ENCODE results near the gene ZNF618. TPM values are rescaled to one million over a fixed set of nuclear protein-coding genes. Genes with fewer than 3 reads are reported as not detected.

The ZNF618 gene
- total RNA-seq, 1 experiment from 2014 or later, result 22.0 TPM

DNA sequence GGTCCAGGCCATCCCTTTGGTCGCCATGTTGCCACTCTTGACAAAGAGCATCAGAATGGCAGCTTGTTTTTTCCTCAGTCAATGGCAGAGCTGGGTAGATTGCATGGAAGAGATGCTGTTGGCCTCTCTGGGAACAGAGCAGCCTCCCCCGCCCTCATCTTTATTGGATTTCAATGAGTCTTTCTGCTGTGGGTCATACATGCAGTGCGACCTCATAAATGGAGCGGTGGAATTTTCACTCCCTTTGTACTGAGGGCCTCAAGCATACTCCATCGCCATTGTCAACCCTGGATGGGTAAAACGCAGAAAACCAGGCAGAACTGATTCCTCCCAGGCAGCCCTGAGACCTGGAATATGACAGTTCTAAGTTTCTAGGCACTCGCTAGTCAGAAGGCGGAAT is 71.8 kb downstream of the ZNF618 start:
- Mint-ChIP-seq H3K4me1 (peaks cover 8% of the 10 kb centered on the region; the same call in 1 of the 2 replicates), H3K27ac (no peak overlapping the region), H3K36me3 (no peaks in the 10 kb centered on the region), H3K4me3 (no peak overlapping the region), H3K9me3 (no peaks in the 10 kb centered on the region), H3K27me3 (ENCODE audit: low read depth) (no peaks in the 10 kb centered on the region)
- CTCF ChIA-PET, result interaction anchor here (1.2 kb wide), 1 partner anchor 15 kb away, joined by 5 read pairs; no protein-coding TSS in a partner anchor
- ATAC-seq (no peak), DNase-seq (ENCODE audit: low spot score) (no peak)
- POLR2A ChIA-PET, result interaction anchor here (0.6 kb wide), 1 partner anchor 10 kb away, joined by 4 read pairs; no protein-coding TSS in a partner anchor
- TF ChIP-seq RORB (CRISPR knock-in tag; IDR thresholded peaks at IDR 0.05), result no peak
- TF ChIP-seq, protein P1, sequence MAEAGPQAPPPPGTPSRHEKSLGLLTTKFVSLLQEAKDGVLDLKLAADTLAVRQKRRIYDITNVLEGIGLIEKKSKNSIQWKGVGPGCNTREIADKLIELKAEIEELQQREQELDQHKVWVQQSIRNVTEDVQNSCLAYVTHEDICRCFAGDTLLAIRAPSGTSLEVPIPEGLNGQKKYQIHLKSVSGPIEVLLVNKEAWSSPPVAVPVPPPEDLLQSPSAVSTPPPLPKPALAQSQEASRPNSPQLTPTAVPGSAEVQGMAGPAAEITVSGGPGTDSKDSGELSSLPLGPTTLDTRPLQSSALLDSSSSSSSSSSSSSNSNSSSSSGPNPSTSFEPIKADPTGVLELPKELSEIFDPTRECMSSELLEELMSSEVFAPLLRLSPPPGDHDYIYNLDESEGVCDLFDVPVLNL (CRISPR knock-in tag; IDR thresholded peaks at IDR 0.05; ENCODE audit: borderline replicate concordance, low read depth), result no peak
- TF ChIP-seq, protein P2, sequence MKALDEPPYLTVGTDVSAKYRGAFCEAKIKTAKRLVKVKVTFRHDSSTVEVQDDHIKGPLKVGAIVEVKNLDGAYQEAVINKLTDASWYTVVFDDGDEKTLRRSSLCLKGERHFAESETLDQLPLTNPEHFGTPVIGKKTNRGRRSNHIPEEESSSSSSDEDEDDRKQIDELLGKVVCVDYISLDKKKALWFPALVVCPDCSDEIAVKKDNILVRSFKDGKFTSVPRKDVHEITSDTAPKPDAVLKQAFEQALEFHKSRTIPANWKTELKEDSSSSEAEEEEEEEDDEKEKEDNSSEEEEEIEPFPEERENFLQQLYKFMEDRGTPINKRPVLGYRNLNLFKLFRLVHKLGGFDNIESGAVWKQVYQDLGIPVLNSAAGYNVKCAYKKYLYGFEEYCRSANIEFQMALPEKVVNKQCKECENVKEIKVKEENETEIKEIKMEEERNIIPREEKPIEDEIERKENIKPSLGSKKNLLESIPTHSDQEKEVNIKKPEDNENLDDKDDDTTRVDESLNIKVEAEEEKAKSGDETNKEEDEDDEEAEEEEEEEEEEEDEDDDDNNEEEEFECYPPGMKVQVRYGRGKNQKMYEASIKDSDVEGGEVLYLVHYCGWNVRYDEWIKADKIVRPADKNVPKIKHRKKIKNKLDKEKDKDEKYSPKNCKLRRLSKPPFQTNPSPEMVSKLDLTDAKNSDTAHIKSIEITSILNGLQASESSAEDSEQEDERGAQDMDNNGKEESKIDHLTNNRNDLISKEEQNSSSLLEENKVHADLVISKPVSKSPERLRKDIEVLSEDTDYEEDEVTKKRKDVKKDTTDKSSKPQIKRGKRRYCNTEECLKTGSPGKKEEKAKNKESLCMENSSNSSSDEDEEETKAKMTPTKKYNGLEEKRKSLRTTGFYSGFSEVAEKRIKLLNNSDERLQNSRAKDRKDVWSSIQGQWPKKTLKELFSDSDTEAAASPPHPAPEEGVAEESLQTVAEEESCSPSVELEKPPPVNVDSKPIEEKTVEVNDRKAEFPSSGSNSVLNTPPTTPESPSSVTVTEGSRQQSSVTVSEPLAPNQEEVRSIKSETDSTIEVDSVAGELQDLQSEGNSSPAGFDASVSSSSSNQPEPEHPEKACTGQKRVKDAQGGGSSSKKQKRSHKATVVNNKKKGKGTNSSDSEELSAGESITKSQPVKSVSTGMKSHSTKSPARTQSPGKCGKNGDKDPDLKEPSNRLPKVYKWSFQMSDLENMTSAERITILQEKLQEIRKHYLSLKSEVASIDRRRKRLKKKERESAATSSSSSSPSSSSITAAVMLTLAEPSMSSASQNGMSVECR (CRISPR knock-in tag; IDR thresholded peaks at IDR 0.05; ENCODE audit: borderline replicate concordance), result no peak
- no peak for TF ChIP-seq SMAD3 (CRISPR knock-in tag; IDR thresholded peaks at IDR 0.05; ENCODE audit: borderline replicate concordance)
- TF ChIP-seq ZBTB21 (CRISPR knock-in tag; IDR thresholded peaks at IDR 0.05; ENCODE audit: borderline replicate concordance), result no peak
- no peak for TF ChIP-seq IRF2 (CRISPR knock-in tag; IDR thresholded peaks at IDR 0.05; ENCODE audit: borderline replicate concordance, low read depth)
- TF ChIP-seq, protein P3, sequence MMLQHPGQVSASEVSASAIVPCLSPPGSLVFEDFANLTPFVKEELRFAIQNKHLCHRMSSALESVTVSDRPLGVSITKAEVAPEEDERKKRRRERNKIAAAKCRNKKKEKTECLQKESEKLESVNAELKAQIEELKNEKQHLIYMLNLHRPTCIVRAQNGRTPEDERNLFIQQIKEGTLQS (CRISPR knock-in tag; conservative IDR thresholded peaks at IDR 0.05), result no peak
- TF ChIP-seq, protein P4, sequence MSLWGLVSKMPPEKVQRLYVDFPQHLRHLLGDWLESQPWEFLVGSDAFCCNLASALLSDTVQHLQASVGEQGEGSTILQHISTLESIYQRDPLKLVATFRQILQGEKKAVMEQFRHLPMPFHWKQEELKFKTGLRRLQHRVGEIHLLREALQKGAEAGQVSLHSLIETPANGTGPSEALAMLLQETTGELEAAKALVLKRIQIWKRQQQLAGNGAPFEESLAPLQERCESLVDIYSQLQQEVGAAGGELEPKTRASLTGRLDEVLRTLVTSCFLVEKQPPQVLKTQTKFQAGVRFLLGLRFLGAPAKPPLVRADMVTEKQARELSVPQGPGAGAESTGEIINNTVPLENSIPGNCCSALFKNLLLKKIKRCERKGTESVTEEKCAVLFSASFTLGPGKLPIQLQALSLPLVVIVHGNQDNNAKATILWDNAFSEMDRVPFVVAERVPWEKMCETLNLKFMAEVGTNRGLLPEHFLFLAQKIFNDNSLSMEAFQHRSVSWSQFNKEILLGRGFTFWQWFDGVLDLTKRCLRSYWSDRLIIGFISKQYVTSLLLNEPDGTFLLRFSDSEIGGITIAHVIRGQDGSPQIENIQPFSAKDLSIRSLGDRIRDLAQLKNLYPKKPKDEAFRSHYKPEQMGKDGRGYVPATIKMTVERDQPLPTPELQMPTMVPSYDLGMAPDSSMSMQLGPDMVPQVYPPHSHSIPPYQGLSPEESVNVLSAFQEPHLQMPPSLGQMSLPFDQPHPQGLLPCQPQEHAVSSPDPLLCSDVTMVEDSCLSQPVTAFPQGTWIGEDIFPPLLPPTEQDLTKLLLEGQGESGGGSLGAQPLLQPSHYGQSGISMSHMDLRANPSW (CRISPR knock-in tag; conservative IDR thresholded peaks at IDR 0.05; ENCODE audit: low read depth), result no peak

DNA sequence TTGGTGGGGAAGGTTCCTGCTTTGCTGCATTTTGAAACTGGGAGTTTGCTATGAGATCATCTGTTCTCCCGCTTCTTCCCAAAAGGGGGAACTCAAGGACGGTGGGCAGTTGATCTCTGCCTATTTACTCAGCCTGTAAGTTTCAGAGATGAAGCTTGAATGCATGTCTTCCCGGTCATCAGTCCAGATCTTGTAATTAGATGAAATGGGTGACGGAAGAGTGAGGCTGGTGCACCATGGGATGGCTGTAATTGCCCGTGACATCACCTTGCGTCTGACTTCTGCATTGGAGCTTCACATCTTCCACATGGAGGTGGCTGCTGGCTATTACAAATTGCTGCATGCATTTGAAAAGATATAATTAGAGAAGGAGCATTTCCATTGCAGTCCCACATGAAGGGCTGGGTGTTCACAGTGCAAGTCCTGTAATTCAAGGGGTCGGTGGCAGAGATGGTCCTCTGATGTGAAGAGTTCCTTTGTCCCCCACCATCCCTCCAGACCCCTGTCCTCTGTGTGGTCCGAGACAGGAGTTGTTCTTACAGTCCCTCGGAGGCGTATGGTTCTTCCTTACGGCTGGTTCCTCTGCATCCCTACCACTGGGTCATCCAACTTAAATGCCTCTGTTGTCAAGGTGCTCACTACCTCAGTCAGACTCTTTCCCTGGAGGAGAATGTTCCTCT is 72.9 kb downstream of the ZNF618 start:
- POLR2A ChIA-PET, result no interaction called here
- H3K27me3 Mint-ChIP-seq (ENCODE audit: low read depth), result no peaks in the 10 kb centered on the region
- H3K27ac Mint-ChIP-seq, result no peak overlapping the region
- H3K4me3 Mint-ChIP-seq, result no peak overlapping the region
- no peak for TF ChIP-seq ZNF423 (CRISPR knock-in tag; IDR thresholded peaks at IDR 0.05)
- TF ChIP-seq, protein P5, sequence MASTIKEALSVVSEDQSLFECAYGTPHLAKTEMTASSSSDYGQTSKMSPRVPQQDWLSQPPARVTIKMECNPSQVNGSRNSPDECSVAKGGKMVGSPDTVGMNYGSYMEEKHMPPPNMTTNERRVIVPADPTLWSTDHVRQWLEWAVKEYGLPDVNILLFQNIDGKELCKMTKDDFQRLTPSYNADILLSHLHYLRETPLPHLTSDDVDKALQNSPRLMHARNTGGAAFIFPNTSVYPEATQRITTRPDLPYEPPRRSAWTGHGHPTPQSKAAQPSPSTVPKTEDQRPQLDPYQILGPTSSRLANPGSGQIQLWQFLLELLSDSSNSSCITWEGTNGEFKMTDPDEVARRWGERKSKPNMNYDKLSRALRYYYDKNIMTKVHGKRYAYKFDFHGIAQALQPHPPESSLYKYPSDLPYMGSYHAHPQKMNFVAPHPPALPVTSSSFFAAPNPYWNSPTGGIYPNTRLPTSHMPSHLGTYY (CRISPR knock-in tag; IDR thresholded peaks at IDR 0.05), result no peak
- no peak for TF ChIP-seq ZNF671 (CRISPR knock-in tag; IDR thresholded peaks at IDR 0.05)
- no peak for TF ChIP-seq RELA (CRISPR knock-in tag; IDR thresholded peaks at IDR 0.05; ENCODE audit: borderline replicate concordance)
- TF ChIP-seq NR2C2 (CRISPR knock-in tag; IDR thresholded peaks at IDR 0.05), result no peak
- TF ChIP-seq ZNF232 (CRISPR knock-in tag; IDR thresholded peaks at IDR 0.05), result no peak
- TF ChIP-seq, protein P6, sequence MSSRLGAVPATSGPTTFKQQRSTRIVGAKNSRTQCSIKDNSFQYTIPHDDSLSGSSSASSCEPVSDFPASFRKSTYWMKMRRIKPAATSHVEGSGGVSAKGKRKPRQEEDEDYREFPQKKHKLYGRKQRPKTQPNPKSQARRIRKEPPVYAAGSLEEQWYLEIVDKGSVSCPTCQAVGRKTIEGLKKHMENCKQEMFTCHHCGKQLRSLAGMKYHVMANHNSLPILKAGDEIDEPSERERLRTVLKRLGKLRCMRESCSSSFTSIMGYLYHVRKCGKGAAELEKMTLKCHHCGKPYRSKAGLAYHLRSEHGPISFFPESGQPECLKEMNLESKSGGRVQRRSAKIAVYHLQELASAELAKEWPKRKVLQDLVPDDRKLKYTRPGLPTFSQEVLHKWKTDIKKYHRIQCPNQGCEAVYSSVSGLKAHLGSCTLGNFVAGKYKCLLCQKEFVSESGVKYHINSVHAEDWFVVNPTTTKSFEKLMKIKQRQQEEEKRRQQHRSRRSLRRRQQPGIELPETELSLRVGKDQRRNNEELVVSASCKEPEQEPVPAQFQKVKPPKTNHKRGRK (CRISPR knock-in tag; IDR thresholded peaks at IDR 0.05; ENCODE audit: borderline replicate concordance), result no peak
- TF ChIP-seq CREM (CRISPR knock-in tag; IDR thresholded peaks at IDR 0.05), result no peak
- TF ChIP-seq ELF4 (CRISPR knock-in tag; IDR thresholded peaks at IDR 0.05; ENCODE audit: low read depth), result no peak
- TF ChIP-seq, protein P7, sequence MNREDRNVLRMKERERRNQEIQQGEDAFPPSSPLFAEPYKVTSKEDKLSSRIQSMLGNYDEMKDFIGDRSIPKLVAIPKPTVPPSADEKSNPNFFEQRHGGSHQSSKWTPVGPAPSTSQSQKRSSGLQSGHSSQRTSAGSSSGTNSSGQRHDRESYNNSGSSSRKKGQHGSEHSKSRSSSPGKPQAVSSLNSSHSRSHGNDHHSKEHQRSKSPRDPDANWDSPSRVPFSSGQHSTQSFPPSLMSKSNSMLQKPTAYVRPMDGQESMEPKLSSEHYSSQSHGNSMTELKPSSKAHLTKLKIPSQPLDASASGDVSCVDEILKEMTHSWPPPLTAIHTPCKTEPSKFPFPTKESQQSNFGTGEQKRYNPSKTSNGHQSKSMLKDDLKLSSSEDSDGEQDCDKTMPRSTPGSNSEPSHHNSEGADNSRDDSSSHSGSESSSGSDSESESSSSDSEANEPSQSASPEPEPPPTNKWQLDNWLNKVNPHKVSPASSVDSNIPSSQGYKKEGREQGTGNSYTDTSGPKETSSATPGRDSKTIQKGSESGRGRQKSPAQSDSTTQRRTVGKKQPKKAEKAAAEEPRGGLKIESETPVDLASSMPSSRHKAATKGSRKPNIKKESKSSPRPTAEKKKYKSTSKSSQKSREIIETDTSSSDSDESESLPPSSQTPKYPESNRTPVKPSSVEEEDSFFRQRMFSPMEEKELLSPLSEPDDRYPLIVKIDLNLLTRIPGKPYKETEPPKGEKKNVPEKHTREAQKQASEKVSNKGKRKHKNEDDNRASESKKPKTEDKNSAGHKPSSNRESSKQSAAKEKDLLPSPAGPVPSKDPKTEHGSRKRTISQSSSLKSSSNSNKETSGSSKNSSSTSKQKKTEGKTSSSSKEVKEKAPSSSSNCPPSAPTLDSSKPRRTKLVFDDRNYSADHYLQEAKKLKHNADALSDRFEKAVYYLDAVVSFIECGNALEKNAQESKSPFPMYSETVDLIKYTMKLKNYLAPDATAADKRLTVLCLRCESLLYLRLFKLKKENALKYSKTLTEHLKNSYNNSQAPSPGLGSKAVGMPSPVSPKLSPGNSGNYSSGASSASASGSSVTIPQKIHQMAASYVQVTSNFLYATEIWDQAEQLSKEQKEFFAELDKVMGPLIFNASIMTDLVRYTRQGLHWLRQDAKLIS (CRISPR knock-in tag; IDR thresholded peaks at IDR 0.05; ENCODE audit: borderline replicate concordance), result no peak
- no peak for TF ChIP-seq RORB (CRISPR knock-in tag; IDR thresholded peaks at IDR 0.05)
- CTCF ChIA-PET, result interaction anchor here (0.9 to 1.1 kb wide), 2 partner anchors 14 kb away, joined by 3 read pairs; no protein-coding TSS in a partner anchor
- H3K4me1 Mint-ChIP-seq, result peaks cover 6% of the 10 kb centered on the region; the same call in 1 of the 2 replicates
- DNase-seq (ENCODE audit: low spot score) (no peak), ATAC-seq (no peak)
- no peaks in the 10 kb centered on the region for H3K9me3 Mint-ChIP-seq
- H3K36me3 Mint-ChIP-seq, result no peaks in the 10 kb centered on the region
